Panc1 (cell line): ENCODE data around the gene COX17.

Experiments used
- CTCF ChIP-seq: fragments of 450-650 bp; IDR thresholded peaks from 2 replicates; pipeline ENCODE4 v1.5.1; 2017; ENCODE audit warnings: mild to moderate bottlenecking
- POLR2AphosphoS5 ChIP-seq: IDR thresholded peaks from 2 replicates; pipeline ENCODE4 v1.6.1; 2012; ENCODE audit warnings: mild to moderate bottlenecking, low read depth, low read length, moderate library complexity
- SIN3A ChIP-seq: IDR thresholded peaks from 2 replicates; pipeline ENCODE4 v1.6.1; 2012; ENCODE audit warnings: low read depth, mild to moderate bottlenecking, low read length, moderate library complexity, borderline replicate concordance; ENCODE audit not compliant: insufficient read depth
- TCF7L2 ChIP-seq: IDR thresholded peaks from 2 replicates; pipeline ENCODE4 v1.6.1; 2011; ENCODE audit warnings: mild to moderate bottlenecking, low read depth, low read length, inconsistent platforms

GRCh38 chr3:119632216-119632615 is 45.0 kb downstream of the COX17 start:
- TF ChIP-seq CTCF: no peak
- TF ChIP-seq POLR2AphosphoS5: no peak
- no peak for TF ChIP-seq TCF7L2
- no peak for TF ChIP-seq SIN3A
